ENCODE results near the gene TIMP3. TPM values are rescaled to one million over a fixed set of nuclear protein-coding genes. Genes with fewer than 3 reads are reported as not detected.
A peak's percentile ranks its signal among the peaks of the same experiment; 100 is the strongest.

The TIMP3 gene
- total and polyA plus RNA-seq, 4 experiments from 2014 or later: 1.7 to 2.3 TPM; not detected in 2

GRCh38 chr22:32897400-32897799 lies 95.9 kb downstream of the TIMP3 start:
- H3K4me1 Mint-ChIP-seq: no peaks in the 10 kb centered on the region
- ChIA-PET CTCF (ENCODE audit: partially characterized antibody) (no interaction called here), POLR2A (ENCODE audit: partially characterized antibody) (no interaction called here)
- no peak for DNase-seq
- no peaks in the 10 kb centered on the region for H3K36me3 Mint-ChIP-seq
- no peaks in the 10 kb centered on the region for H3K9me3 Mint-ChIP-seq
- no peak overlapping the region for H3K4me3 Mint-ChIP-seq
- Histone ChIP-seq H3K4me1 (ENCODE audit: insufficient read depth, low read length) (no peaks in the 10 kb centered on the region), H3K4me3 (ENCODE audit: low read length in 2 of 2) (no peak overlapping the region), H3K36me3 (ENCODE audit: insufficient read depth, low read length) (no peaks in the 10 kb centered on the region), H3K27ac (ENCODE audit: low read depth, low read length) (no peak overlapping the region), H3K27me3 (ENCODE audit: insufficient read depth, low read length) (no peaks in the 10 kb centered on the region), H3K9me3 (ENCODE audit: control insufficient read depth in 1 of 2, low read length in 2 of 2) (no peaks in the 10 kb centered on the region)
- intact Hi-C loops (cut with micrococcal nuclease): no loop called here
- no peak overlapping the region for H3K27ac Mint-ChIP-seq
- peaks cover 10 to 11% of the 10 kb centered on the region in 2 donors for H3K27me3 Mint-ChIP-seq

DNA sequence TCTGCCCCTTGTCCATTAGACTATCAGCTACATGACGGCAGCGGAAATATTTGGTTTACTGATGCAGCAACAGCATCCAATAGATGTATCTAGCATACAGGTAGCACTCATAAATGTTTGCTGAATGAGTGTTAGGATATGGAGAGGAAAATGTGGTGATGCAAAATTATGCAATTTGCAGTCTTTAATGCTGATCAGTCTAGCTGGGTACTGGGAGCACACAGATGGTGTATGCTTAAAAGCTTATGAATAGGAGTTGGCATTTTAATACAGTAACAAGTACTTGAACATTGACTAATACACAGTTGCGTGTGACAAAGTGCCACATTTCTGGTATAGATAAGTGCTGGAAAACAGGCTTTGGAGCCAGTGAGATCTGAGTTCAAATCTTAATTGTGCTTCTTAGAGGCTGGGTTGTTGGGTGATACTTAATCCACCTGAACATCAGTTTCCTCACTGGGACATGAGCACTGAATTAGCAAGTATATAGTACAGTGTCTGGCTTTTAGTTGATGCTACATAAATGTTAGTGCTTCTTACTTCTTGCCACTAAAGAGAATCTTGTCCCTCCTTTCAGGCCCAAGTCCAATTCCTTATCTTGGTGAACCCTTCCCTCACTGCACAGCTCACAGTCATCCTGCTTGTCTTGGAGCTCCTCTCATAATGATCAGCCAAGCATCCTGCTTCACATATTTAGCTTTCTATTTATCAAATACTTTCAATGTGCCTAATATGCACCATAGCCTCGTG lies 99.6 kb downstream of the TIMP3 start:
- H3K9me3 ChIP-seq (ENCODE audit: control insufficient read depth in 1 of 2, low read length in 2 of 2): no peaks in the 10 kb centered on the region
- no peaks in the 10 kb centered on the region for H3K4me1 ChIP-seq (ENCODE audit: insufficient read depth, low read length)
- no peak overlapping the region for H3K27ac Mint-ChIP-seq
- H3K36me3 Mint-ChIP-seq: no peaks in the 10 kb centered on the region
- H3K27me3 ChIP-seq (ENCODE audit: insufficient read depth, low read length): no peaks in the 10 kb centered on the region
- H3K4me1 Mint-ChIP-seq: no peaks in the 10 kb centered on the region
- POLR2A ChIA-PET (ENCODE audit: partially characterized antibody): no interaction called here
- DNase-seq: no peak
- no peaks in the 10 kb centered on the region for H3K9me3 Mint-ChIP-seq
- no peak overlapping the region for H3K27ac ChIP-seq (ENCODE audit: low read depth, low read length)
- intact Hi-C loops (cut with micrococcal nuclease): no loop called here
- H3K36me3 ChIP-seq (ENCODE audit: insufficient read depth, low read length): no peaks in the 10 kb centered on the region
- no peak overlapping the region for H3K4me3 ChIP-seq (ENCODE audit: low read length in 2 of 2)
- H3K27me3 Mint-ChIP-seq: peaks cover 2 to 3% of the 10 kb centered on the region in 2 donors
- CTCF ChIA-PET (ENCODE audit: partially characterized antibody): no interaction called here
- H3K4me3 Mint-ChIP-seq: no peak overlapping the region

DNA sequence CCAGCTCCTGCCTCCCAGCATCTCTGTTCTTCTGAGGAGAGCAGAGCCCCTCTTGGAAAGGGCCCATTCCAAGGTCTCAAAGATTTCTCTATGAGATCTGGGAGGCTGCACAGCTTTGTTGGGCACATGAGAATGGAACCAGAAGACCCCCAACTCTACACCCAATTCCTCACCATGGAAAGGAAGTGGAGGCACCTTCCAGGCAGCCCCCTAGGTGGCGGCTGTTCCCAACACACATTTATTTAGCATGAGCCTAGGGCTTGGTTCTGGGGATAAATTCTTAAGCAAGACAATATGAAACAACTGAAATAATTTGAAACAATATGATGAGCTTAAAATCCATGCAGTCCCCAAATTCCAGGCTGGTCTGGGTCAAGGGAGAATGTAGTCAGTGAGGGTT lies 100.4 kb downstream of the TIMP3 start:
- H3K27ac Mint-ChIP-seq: no peak overlapping the region
- H3K36me3 ChIP-seq (ENCODE audit: insufficient read depth, low read length): no peaks in the 10 kb centered on the region
- no peaks in the 10 kb centered on the region for H3K9me3 Mint-ChIP-seq
- H3K27ac ChIP-seq (ENCODE audit: low read depth, low read length): no peak overlapping the region
- POLR2A ChIA-PET (ENCODE audit: partially characterized antibody): no interaction called here
- CTCF ChIA-PET (ENCODE audit: partially characterized antibody): no interaction called here
- intact Hi-C loops (cut with micrococcal nuclease): no loop called here
- no peaks in the 10 kb centered on the region for H3K4me1 ChIP-seq (ENCODE audit: insufficient read depth, low read length)
- no peaks in the 10 kb centered on the region for H3K27me3 ChIP-seq (ENCODE audit: insufficient read depth, low read length)
- peaks cover 2 to 3% of the 10 kb centered on the region in 2 donors for H3K27me3 Mint-ChIP-seq
- H3K9me3 ChIP-seq (ENCODE audit: control insufficient read depth in 1 of 2, low read length in 2 of 2): no peaks in the 10 kb centered on the region
- H3K4me3 ChIP-seq (ENCODE audit: low read length in 2 of 2): no peak overlapping the region
- no peaks in the 10 kb centered on the region for H3K36me3 Mint-ChIP-seq
- H3K4me1 Mint-ChIP-seq: no peaks in the 10 kb centered on the region
- no peak for DNase-seq
- H3K4me3 Mint-ChIP-seq: no peak overlapping the region

GRCh38 chr22:32903507-32903906 lies 102.0 kb downstream of the TIMP3 start:
- H3K27me3 Mint-ChIP-seq: peaks cover 2 to 3% of the 10 kb centered on the region in 2 donors
- no peak overlapping the region for H3K27ac ChIP-seq (ENCODE audit: low read depth, low read length)
- no peaks in the 10 kb centered on the region for H3K4me1 Mint-ChIP-seq
- CTCF ChIA-PET (ENCODE audit: partially characterized antibody): no interaction called here
- no peaks in the 10 kb centered on the region for H3K9me3 Mint-ChIP-seq
- no peak overlapping the region for H3K4me3 ChIP-seq (ENCODE audit: low read length in 2 of 2)
- H3K36me3 Mint-ChIP-seq: no peaks in the 10 kb centered on the region
- no peak overlapping the region for H3K4me3 Mint-ChIP-seq
- H3K36me3 ChIP-seq (ENCODE audit: insufficient read depth, low read length): no peaks in the 10 kb centered on the region
- H3K27ac Mint-ChIP-seq: no peak overlapping the region
- H3K9me3 ChIP-seq (ENCODE audit: control insufficient read depth in 1 of 2, low read length in 2 of 2): no peaks in the 10 kb centered on the region
- H3K27me3 ChIP-seq (ENCODE audit: insufficient read depth, low read length): no peaks in the 10 kb centered on the region
- no peaks in the 10 kb centered on the region for H3K4me1 ChIP-seq (ENCODE audit: insufficient read depth, low read length)
- intact Hi-C loops (cut with micrococcal nuclease): no loop called here
- no peak for DNase-seq
- POLR2A ChIA-PET (ENCODE audit: partially characterized antibody): no interaction called here

- intact Hi-C loops (cut with micrococcal nuclease): no loop called here
- Mint-ChIP-seq H3K27ac (no peak overlapping the region), H3K36me3 (no peaks in the 10 kb centered on the region), H3K4me1 (no peaks in the 10 kb centered on the region), H3K4me3 (no peak overlapping the region), H3K27me3 (peaks cover 2 to 3% of the 10 kb centered on the region in 2 donors), H3K9me3 (no peaks in the 10 kb centered on the region)
- no peak overlapping the region for H3K4me3 ChIP-seq (ENCODE audit: low read length in 2 of 2)
- no peaks in the 10 kb centered on the region for H3K9me3 ChIP-seq (ENCODE audit: control insufficient read depth in 1 of 2, low read length in 2 of 2)
- no peaks in the 10 kb centered on the region for H3K27me3 ChIP-seq (ENCODE audit: insufficient read depth, low read length)
- H3K4me1 ChIP-seq (ENCODE audit: insufficient read depth, low read length): no peaks in the 10 kb centered on the region
- POLR2A ChIA-PET (ENCODE audit: partially characterized antibody): no interaction called here
- H3K36me3 ChIP-seq (ENCODE audit: insufficient read depth, low read length): no peaks in the 10 kb centered on the region
- no peak overlapping the region for H3K27ac ChIP-seq (ENCODE audit: low read depth, low read length)
- CTCF ChIA-PET (ENCODE audit: partially characterized antibody): no interaction called here
- DNase-seq: peak in 1 of 5 donors; percentile 5
Observed at GRCh38 chr22:32904044-32904443, 102.5 kb downstream of the TIMP3 start.

DNA sequence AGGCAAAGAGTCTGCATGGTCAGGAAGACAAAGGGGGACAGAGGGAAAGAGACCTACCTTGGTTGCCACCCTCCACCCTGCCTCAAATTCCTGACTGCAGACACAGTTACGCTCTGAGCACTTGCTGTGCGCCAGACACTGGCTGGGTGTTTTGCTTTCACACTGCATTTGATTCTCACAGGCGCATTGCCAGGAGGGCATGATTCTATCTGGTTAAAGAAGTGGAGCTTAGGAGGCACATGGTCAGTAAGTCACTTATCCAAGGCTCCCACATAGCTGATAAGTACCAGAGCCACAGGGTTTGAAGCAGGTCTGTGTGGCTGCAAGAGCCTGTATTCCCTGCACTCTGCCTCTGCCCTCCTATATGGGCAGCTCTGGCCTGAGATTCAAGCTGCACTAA lies 103.9 kb downstream of the TIMP3 start:
- intact Hi-C loops (cut with micrococcal nuclease): no loop called here
- no peaks in the 10 kb centered on the region for H3K4me1 Mint-ChIP-seq
- CTCF ChIA-PET (ENCODE audit: partially characterized antibody): no interaction called here
- no peak for DNase-seq
- H3K4me3 ChIP-seq (ENCODE audit: low read length in 2 of 2): no peak overlapping the region
- H3K27me3 ChIP-seq (ENCODE audit: insufficient read depth, low read length): no peaks in the 10 kb centered on the region
- H3K4me3 Mint-ChIP-seq: no peak overlapping the region
- H3K27ac ChIP-seq (ENCODE audit: low read depth, low read length): no peak overlapping the region
- no peaks in the 10 kb centered on the region for H3K36me3 Mint-ChIP-seq
- POLR2A ChIA-PET (ENCODE audit: partially characterized antibody): no interaction called here
- no peaks in the 10 kb centered on the region for H3K4me1 ChIP-seq (ENCODE audit: insufficient read depth, low read length)
- H3K27ac Mint-ChIP-seq: no peak overlapping the region
- H3K36me3 ChIP-seq (ENCODE audit: insufficient read depth, low read length): no peaks in the 10 kb centered on the region
- H3K9me3 ChIP-seq (ENCODE audit: control insufficient read depth in 1 of 2, low read length in 2 of 2): no peaks in the 10 kb centered on the region
- no peaks in the 10 kb centered on the region for H3K9me3 Mint-ChIP-seq
- peaks cover 2 to 3% of the 10 kb centered on the region in 2 donors for H3K27me3 Mint-ChIP-seq

DNA sequence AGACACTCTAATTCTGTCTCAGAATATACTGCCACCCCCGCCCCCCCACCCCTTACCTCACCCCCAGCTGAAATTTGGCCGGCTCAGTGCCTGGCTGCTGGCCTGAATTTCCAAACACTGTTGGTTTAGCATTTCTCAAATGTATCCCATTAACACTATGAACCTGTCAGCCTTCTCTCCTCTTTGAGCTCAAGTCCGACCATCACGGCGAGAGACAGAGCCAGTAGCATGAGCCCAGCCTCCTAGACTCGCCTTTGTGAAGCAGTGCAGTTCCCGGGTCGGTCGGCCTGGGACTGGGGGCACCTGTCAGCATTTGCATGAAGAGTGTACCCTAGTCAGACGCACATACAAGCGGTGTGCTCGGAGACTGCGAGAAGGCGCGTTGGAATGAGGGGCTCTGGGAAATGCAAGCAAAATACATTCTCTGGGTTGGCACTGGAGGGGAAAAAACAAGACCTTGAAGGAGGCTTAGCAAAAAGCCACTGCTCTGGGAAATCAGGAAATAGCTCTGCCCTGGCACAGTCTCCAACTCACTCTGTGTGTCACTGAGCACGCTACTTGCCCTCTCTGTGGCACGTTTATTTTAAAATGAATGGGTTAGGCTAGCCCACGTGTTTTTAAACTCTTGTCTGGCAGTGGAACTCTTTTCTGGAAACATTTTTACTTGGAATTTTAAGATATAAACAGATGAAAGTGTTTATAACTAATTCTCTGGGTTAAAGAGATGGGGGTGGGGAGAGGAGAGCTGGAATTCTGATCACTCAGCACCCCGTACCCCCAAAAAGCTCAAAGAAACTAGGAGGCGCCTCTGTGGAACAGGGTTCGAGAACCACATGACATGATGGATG lies 108.3 kb downstream of the TIMP3 start:
- DNase-seq: no peak
- Histone ChIP-seq H3K4me3 (ENCODE audit: low read length in 2 of 2) (no peak overlapping the region), H3K27me3 (ENCODE audit: insufficient read depth, low read length) (no peaks in the 10 kb centered on the region), H3K9me3 (ENCODE audit: control insufficient read depth in 1 of 2, low read length in 2 of 2) (no peaks in the 10 kb centered on the region), H3K4me1 (ENCODE audit: insufficient read depth, low read length) (no peaks in the 10 kb centered on the region), H3K36me3 (ENCODE audit: insufficient read depth, low read length) (no peaks in the 10 kb centered on the region), H3K27ac (ENCODE audit: low read depth, low read length) (no peak overlapping the region)
- no peak overlapping the region for H3K4me3 Mint-ChIP-seq
- no peak overlapping the region for H3K27ac Mint-ChIP-seq
- POLR2A ChIA-PET (ENCODE audit: partially characterized antibody): no interaction called here
- intact Hi-C loops (cut with micrococcal nuclease): no loop called here
- H3K4me1 Mint-ChIP-seq: no peaks in the 10 kb centered on the region
- no peaks in the 10 kb centered on the region for H3K36me3 Mint-ChIP-seq
- CTCF ChIA-PET (ENCODE audit: partially characterized antibody): interaction anchor here (0.8 kb wide), 1 partner anchor 139 kb away, joined by 3 read pairs; no protein-coding TSS in a partner anchor
- H3K27me3 Mint-ChIP-seq: peaks cover 0 to 7% of the 10 kb centered on the region in 2 donors
- H3K9me3 Mint-ChIP-seq: peaks cover 0 to 4% (median 0%) of the 10 kb centered on the region in 8 donors
